IMR-90 (cell line): ENCODE data around the gene SBF2. TPM values are rescaled to one million over a fixed set of nuclear protein-coding genes. Genes with fewer than 3 reads are reported as not detected.
A peak's percentile ranks its signal among the peaks of the same experiment; 100 is the strongest.

Experiments used
- ATAC-seq: fragments of 200-7000 bp; cut with Tn5 transposase; 2 replicates; pipeline ENCODE4 v1.9.1; 2020; ENCODE audit warnings: low read depth, mild to moderate bottlenecking, moderate library complexity
- BruUV-seq: library from RNA; stranded (reverse); fragments of 400-500 nt; replicated peaks from 2 replicates; lab custom pipeline; 2021; lab: Mats Ljungman, UMichigan
- CTCF ChIA-PET: fragments of 300-600 bp; formaldehyde crosslinking; extraction: SDS; loops from one replicate; lab custom pipeline; 2021; ENCODE audit warnings: antibody characterized with exemption; lab: Yijun Ruan, JAX
- POLR2A ChIA-PET: fragments of 300-600 bp; sonication (Branson Sonifier 250); formaldehyde crosslinking; loops from one replicate; lab custom pipeline; 2022; ENCODE audit warnings: antibody characterized with exemption; ENCODE audit not compliant: unreplicated experiment; lab: Charles Lee
- DNase-seq: peaks from one replicate; pipeline ENCODE4 v3.0.0; 2013
- H2AFZ ChIP-seq: replicated peaks from 2 replicates; pipeline ENCODE3; 2013; ENCODE audit warnings: low read length, mild to moderate bottlenecking; ENCODE audit not compliant: poor library complexity
- H2AK5ac ChIP-seq: 2 replicates; pipeline ENCODE4 v1.6.1; 2013; ENCODE audit warnings: low read depth, low read length, inconsistent platforms
- H2AK9ac ChIP-seq: replicated peaks from 2 replicates; pipeline ENCODE3; 2013; ENCODE audit warnings: mild to moderate bottlenecking, low read depth, low read length, moderate library complexity; ENCODE audit not compliant: poor library complexity
- H2BK120ac ChIP-seq: 2 replicates; pipeline ENCODE4 v1.6.1; 2013; ENCODE audit warnings: low read depth, low read length, inconsistent platforms
- H2BK15ac ChIP-seq: 3 replicates; pipeline ENCODE4 v1.6.1; 2013; ENCODE audit warnings: low read depth, low read length, inconsistent platforms
- H2BK20ac ChIP-seq: 2 replicates; pipeline ENCODE4 v1.6.1; 2013; ENCODE audit warnings: low read depth, mild to moderate bottlenecking, inconsistent platforms, low read length, moderate library complexity
- H2BK5ac ChIP-seq: 2 replicates; pipeline ENCODE4 v1.6.1; 2013; ENCODE audit warnings: mild to moderate bottlenecking, low read depth, low read length, inconsistent platforms; ENCODE audit not compliant: poor library complexity, severe bottlenecking
- H3K14ac ChIP-seq: replicated peaks from 2 replicates; pipeline ENCODE4 v1.6.1; 2013; ENCODE audit warnings: low read depth, low read length, inconsistent platforms
- H3K18ac ChIP-seq: 2 replicates; pipeline ENCODE4 v1.6.1; 2013; ENCODE audit warnings: low read depth, low read length, control low read depth
- H3K23ac ChIP-seq: 2 replicates; pipeline ENCODE4 v1.6.1; 2013; ENCODE audit warnings: low read depth, low read length, inconsistent platforms
- H3K27ac ChIP-seq: 2 replicates; pipeline ENCODE4 v1.5.1; 2013; ENCODE audit warnings: mild to moderate bottlenecking, control low read depth, low read length; ENCODE audit not compliant: insufficient read depth
- H3K27me3 ChIP-seq: 2 replicates; pipeline ENCODE4 v1.6.1; 2013; ENCODE audit warnings: low read length; ENCODE audit not compliant: control insufficient read depth, insufficient read depth
- H3K36me3 ChIP-seq: 2 replicates; pipeline ENCODE4 v1.6.1; 2013; ENCODE audit warnings: low read length, mixed read lengths; ENCODE audit not compliant: control insufficient read depth, insufficient read depth
- H3K4ac ChIP-seq: 2 replicates; pipeline ENCODE4 v1.6.1; 2013; ENCODE audit warnings: low read depth, low read length, inconsistent platforms
- H3K4me1 ChIP-seq: 2 replicates; pipeline ENCODE4 v1.6.1; 2013; ENCODE audit warnings: low read length, mixed read lengths; ENCODE audit not compliant: control insufficient read depth, insufficient read depth
- H3K4me2 ChIP-seq: 2 replicates; pipeline ENCODE4 v1.6.1; 2013; ENCODE audit warnings: low read depth, mild to moderate bottlenecking, control low read depth, low read length, moderate library complexity
- H3K4me3 ChIP-seq: 2 replicates; pipeline ENCODE4 v1.5.1; 2013; ENCODE audit warnings: low read depth, mild to moderate bottlenecking, control low read depth, low read length, moderate library complexity; ENCODE audit not compliant: insufficient read depth
- H3K56ac ChIP-seq: 2 replicates; pipeline ENCODE4 v1.6.1; 2013; ENCODE audit warnings: low read length, inconsistent platforms; ENCODE audit not compliant: insufficient read depth; ENCODE audit errors: extremely low read depth
- H3K79me1 ChIP-seq, 2 experiments: 2 replicates each; pipeline ENCODE4 v1.6.1; 2013; ENCODE audit warnings: low read length in 2 of 2, inconsistent platforms in 1 of 2, low read depth in 1 of 2
- H3K9ac ChIP-seq: 2 replicates; pipeline ENCODE4 v1.6.1; 2013; ENCODE audit warnings: low read depth, low read length, control low read depth
- H3K9me1 ChIP-seq: 2 replicates; pipeline ENCODE4 v1.6.1; 2013; ENCODE audit warnings: low read length, inconsistent platforms; ENCODE audit not compliant: insufficient read depth
- H3K9me3 ChIP-seq: 2 replicates; pipeline ENCODE4 v1.6.1; 2013; ENCODE audit warnings: low read length; ENCODE audit not compliant: control insufficient read depth, insufficient read depth
- H4K20me1 ChIP-seq: 2 replicates; pipeline ENCODE4 v1.6.1; 2013; ENCODE audit warnings: low read length, inconsistent platforms; ENCODE audit not compliant: insufficient read depth
- H4K5ac ChIP-seq: 2 replicates; pipeline ENCODE4 v1.6.1; 2013; ENCODE audit warnings: mild to moderate bottlenecking, low read depth, low read length, control low read depth
- H4K8ac ChIP-seq, 2 experiments: 2 replicates each; pipeline ENCODE4 v1.6.1; 2013; ENCODE audit warnings: low read depth in 2 of 2, low read length in 2 of 2, control low read depth in 1 of 2, inconsistent platforms in 1 of 2
- H4K91ac ChIP-seq: 2 replicates; pipeline ENCODE4 v1.6.1; 2013; ENCODE audit warnings: low read depth, low read length, inconsistent platforms; ENCODE audit not compliant: insufficient read depth
- BHLHE40 ChIP-seq: fragments of 150-350 bp; IDR thresholded peaks from 2 replicates; pipeline ENCODE4 v1.6.1; 2016; ENCODE audit warnings: mild to moderate bottlenecking, low read depth, low read length
- CEBPB ChIP-seq: IDR thresholded peaks from 2 replicates; pipeline ENCODE4 v1.6.1; 2012; ENCODE audit warnings: low read depth, low read length, improper control_type of control experiment
- CHD1 ChIP-seq: IDR thresholded peaks from 2 replicates; pipeline ENCODE4 v1.6.1; 2012; ENCODE audit warnings: low read depth, low read length, improper control_type of control experiment
- FOS ChIP-seq: fragments of 150-350 bp; IDR thresholded peaks from 2 replicates; pipeline ENCODE4 v1.6.1; 2016; ENCODE audit warnings: low read depth, low read length
- MAFK ChIP-seq: IDR thresholded peaks from 2 replicates; pipeline ENCODE4 v1.6.1; 2012; ENCODE audit warnings: low read depth, low read length, improper control_type of control experiment
- MAZ ChIP-seq: IDR thresholded peaks from 2 replicates; pipeline ENCODE4 v1.6.1; 2012; ENCODE audit warnings: low read depth, mild to moderate bottlenecking, low read length, improper control_type of control experiment, moderate library complexity, borderline replicate concordance
- MXI1 ChIP-seq: IDR thresholded peaks from 2 replicates; pipeline ENCODE4 v1.6.1; 2012; ENCODE audit warnings: low read depth, mild to moderate bottlenecking, low read length, moderate library complexity, borderline replicate concordance
- NFE2L2 ChIP-seq: fragments of 150-350 bp; IDR thresholded peaks from 2 replicates; pipeline ENCODE4 v1.6.1; 2016; ENCODE audit warnings: low read depth, mild to moderate bottlenecking, low read length
- POLR2A ChIP-seq: IDR thresholded peaks from 2 replicates; pipeline ENCODE4 v1.6.1; 2012; ENCODE audit warnings: mild to moderate bottlenecking, low read depth, low read length
- RAD21 ChIP-seq: IDR thresholded peaks from 2 replicates; pipeline ENCODE4 v1.6.1; 2012; ENCODE audit warnings: low read length, improper control_type of control experiment
- RCOR1 ChIP-seq: IDR thresholded peaks from 2 replicates; pipeline ENCODE4 v1.6.1; 2012; ENCODE audit warnings: mild to moderate bottlenecking, low read length, improper control_type of control experiment; ENCODE audit not compliant: insufficient replicate concordance
- RFX5 ChIP-seq: IDR thresholded peaks from 2 replicates; pipeline ENCODE4 v1.8.0; 2012; ENCODE audit warnings: low read depth, mild to moderate bottlenecking, low read length, moderate library complexity
- SMC3 ChIP-seq: fragments of 150-350 bp; IDR thresholded peaks from 2 replicates; pipeline ENCODE4 v1.6.1; 2016; ENCODE audit warnings: low read depth, mild to moderate bottlenecking, antibody characterized with exemption, low read length, moderate library complexity
- WGBS, 2 experiments: methylation state at CpG; one replicate each; pipeline versions ENCODE4 v1.1.5 to v1.1.7; 2013; ENCODE audit warnings: missing lambda C conversion rate in 2 of 2; ENCODE audit not compliant: insufficient read length in 1 of 2; ENCODE audit errors: extremely low coverage in 2 of 2; 5-methylcytosine and 5-hydroxymethylcytosine counted together
- dilution Hi-C: fragments of 300-500 bp; cut with HindIII; formaldehyde crosslinking; loops from one replicate; pipeline ENCODE4 v1.14.3; 2018; ENCODE audit warnings: low sequenced_read_pairs; ENCODE audit not compliant: unreplicated experiment
- in situ Hi-C: fragments of 300-500 bp; cut with MboI; formaldehyde crosslinking; loops from 3 replicates; pipeline ENCODE4 v1.14.3; 2019; ENCODE audit warnings: low sequenced_read_pairs, inconsistent platforms, mixed read lengths
- intact Hi-C: fragments of 100-400 bp; cut with micrococcal nuclease; formaldehyde crosslinking; loops from 2 replicates; pipeline ENCODE4 v1.10.0; 2022
- polyA plus RNA-seq, 3 experiments: library from polyadenylated mRNA; depleted of rRNA; stranded (reverse); fragments of >200 nt; gene quantifications; 2 replicates each; pipeline ENCODE4 v1.2.3, GENCODE V29; 2012; ENCODE audit warnings: low replicate concordance in 1 of 3
- total RNA-seq: library from RNA; depleted of rRNA; stranded (reverse); fragments of >200 nt; gene quantifications from 2 replicates; pipeline ENCODE4 v1.2.3, GENCODE V29; 2012
- TF ChIP-seq, protein P1 (sequence below): fragments of 150-350 bp; IDR thresholded peaks from 2 replicates; pipeline ENCODE4 v1.6.1; 2017; ENCODE audit warnings: mild to moderate bottlenecking, antibody characterized with exemption, low read length, low read depth
- TF ChIP-seq, protein P2 (sequence below): conservative IDR thresholded peaks from 2 replicates; pipeline ENCODE4 v1.5.1; 2012; ENCODE audit warnings: mild to moderate bottlenecking, low read depth, low read length, improper control_type of control experiment
- TF ChIP-seq, protein P3 (sequence below): fragments of 150-350 bp; IDR thresholded peaks from 2 replicates; pipeline ENCODE4 v1.6.1; 2016; ENCODE audit warnings: low read depth, mild to moderate bottlenecking, low read length, moderate library complexity, borderline replicate concordance

SBF2 gene
- total and polyA plus RNA-seq, 2 of the 4 experiments (the other 2 are of a cell fraction), result 23.8 to 51.8 TPM

DNA sequence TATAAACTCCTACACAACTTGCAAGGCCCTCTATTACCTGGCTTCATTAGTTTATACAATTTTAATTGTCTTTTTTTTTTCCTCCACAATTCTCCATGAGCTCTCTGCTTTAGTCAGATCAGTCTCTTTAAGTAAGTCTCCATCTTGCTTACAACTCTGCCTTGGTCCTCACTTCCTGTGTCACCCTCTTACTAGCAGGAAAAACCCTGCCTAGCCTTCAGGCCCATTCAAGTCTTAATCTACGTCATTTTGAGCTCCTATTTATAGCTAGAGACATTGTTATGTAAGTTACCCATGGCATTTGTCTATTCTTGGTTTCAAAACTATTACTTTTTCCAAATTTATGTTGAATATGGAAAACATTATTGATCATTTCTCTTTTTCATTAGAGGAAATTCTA is 177.4 kb downstream of the SBF2 start:
- Histone ChIP-seq H3K9me1 (0 out of 2 replicates have a peak, but pooled peaks cover 2% of the 10 kb centered on the region), H3K27me3 (no peaks in the 10 kb centered on the region), H3K56ac (no peak overlapping the region), H3K4ac (no peak overlapping the region; the same call in 1 of the 2 replicates), H2BK5ac (no peak overlapping the region), H2AK5ac (0 out of 2 replicates have a peak overlapping the region, but pooled peaks have one; percentile 64), H3K14ac (no peak overlapping the region), H3K27ac (no peak overlapping the region), H2AK9ac (no peak overlapping the region), H4K8ac (no peak overlapping the region), H3K4me1 (peaks cover 4% of the 10 kb centered on the region; the same call in 1 of the 2 replicates), H3K9me3 (peaks cover 2% of the 10 kb centered on the region; the same call in 1 of the 2 replicates), H2BK120ac (no peak overlapping the region), H3K9ac (no peak overlapping the region), H4K5ac (0 out of 2 replicates have a peak overlapping the region, but pooled peaks have one; percentile 51), H4K20me1 (no peaks in the 10 kb centered on the region), H2BK15ac (no peak overlapping the region), H3K23ac (no peak overlapping the region), H3K18ac (no peak overlapping the region; the same call in 1 of the 2 replicates), H2BK20ac (0 out of 2 replicates have a peak overlapping the region, but pooled peaks have one; percentile 57), H2AFZ (no peak overlapping the region), H3K4me2 (no peak overlapping the region), H3K79me1 (peaks cover 13 to 23% of the 10 kb centered on the region in 2 experiments; a peak in 3 of 4 replicates), H3K36me3 (no peaks in the 10 kb centered on the region), H3K4me3 (no peak overlapping the region), H4K91ac (no peak overlapping the region)
- TF ChIP-seq MAFK, result no peak
- no peak for TF ChIP-seq FOS
- TF ChIP-seq NFE2L2, result no peak
- TF ChIP-seq BHLHE40, result no peak
- no peak for TF ChIP-seq MXI1
- no peak for TF ChIP-seq RCOR1
- TF ChIP-seq MAZ, result no peak
- TF ChIP-seq, protein P1, sequence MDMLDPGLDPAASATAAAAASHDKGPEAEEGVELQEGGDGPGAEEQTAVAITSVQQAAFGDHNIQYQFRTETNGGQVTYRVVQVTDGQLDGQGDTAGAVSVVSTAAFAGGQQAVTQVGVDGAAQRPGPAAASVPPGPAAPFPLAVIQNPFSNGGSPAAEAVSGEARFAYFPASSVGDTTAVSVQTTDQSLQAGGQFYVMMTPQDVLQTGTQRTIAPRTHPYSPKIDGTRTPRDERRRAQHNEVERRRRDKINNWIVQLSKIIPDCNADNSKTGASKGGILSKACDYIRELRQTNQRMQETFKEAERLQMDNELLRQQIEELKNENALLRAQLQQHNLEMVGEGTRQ, result no peak
- no peak for TF ChIP-seq POLR2A
- no peak for TF ChIP-seq RAD21
- TF ChIP-seq SMC3, result no peak
- TF ChIP-seq RFX5, result no peak
- TF ChIP-seq, protein P2, sequence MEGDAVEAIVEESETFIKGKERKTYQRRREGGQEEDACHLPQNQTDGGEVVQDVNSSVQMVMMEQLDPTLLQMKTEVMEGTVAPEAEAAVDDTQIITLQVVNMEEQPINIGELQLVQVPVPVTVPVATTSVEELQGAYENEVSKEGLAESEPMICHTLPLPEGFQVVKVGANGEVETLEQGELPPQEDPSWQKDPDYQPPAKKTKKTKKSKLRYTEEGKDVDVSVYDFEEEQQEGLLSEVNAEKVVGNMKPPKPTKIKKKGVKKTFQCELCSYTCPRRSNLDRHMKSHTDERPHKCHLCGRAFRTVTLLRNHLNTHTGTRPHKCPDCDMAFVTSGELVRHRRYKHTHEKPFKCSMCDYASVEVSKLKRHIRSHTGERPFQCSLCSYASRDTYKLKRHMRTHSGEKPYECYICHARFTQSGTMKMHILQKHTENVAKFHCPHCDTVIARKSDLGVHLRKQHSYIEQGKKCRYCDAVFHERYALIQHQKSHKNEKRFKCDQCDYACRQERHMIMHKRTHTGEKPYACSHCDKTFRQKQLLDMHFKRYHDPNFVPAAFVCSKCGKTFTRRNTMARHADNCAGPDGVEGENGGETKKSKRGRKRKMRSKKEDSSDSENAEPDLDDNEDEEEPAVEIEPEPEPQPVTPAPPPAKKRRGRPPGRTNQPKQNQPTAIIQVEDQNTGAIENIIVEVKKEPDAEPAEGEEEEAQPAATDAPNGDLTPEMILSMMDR, result no peak
- TF ChIP-seq CHD1, result no peak
- no peak for TF ChIP-seq CEBPB
- TF ChIP-seq, protein P3, sequence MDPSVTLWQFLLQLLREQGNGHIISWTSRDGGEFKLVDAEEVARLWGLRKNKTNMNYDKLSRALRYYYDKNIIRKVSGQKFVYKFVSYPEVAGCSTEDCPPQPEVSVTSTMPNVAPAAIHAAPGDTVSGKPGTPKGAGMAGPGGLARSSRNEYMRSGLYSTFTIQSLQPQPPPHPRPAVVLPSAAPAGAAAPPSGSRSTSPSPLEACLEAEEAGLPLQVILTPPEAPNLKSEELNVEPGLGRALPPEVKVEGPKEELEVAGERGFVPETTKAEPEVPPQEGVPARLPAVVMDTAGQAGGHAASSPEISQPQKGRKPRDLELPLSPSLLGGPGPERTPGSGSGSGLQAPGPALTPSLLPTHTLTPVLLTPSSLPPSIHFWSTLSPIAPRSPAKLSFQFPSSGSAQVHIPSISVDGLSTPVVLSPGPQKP, result no peak
- in situ Hi-C loops, result no loop called here
- ATAC-seq, result no peak
- POLR2A ChIA-PET, result no interaction called here
- BruUV-seq, result no TSS peak
- dilution Hi-C loops, result no loop called here
- intact Hi-C loops, result loop anchor here (10.0 kb wide), 1 partner anchor 188 kb away; the partner anchor contains the start of gene ADM
- no CpG with 5 or more reads among the region's 1 CpG for WGBS, 2 experiments
- no peak for DNase-seq
- CTCF ChIA-PET, result no interaction called here
